Body of pancreas (tissue), 4 donors: ENCODE measurements around the gene ABI1.

Source experiments
- CTCF ChIP-seq, 7 experiments: fragments of 450-650 bp in 4 of 7; fragments of 200-600 bp in 3 of 7; sonication (generic) in 3 of 7; IDR thresholded peaks; one replicate each; pipeline ENCODE4 v1.5.1; 2016 to 2019; ENCODE audit warnings: antibody characterized with exemption in 7 of 7
- POLR2A ChIP-seq, 3 donors: fragments of 450-650 bp; IDR thresholded peaks; one replicate each; pipeline ENCODE4 v1.6.1; 2016; ENCODE audit warnings: antibody characterized with exemption in 3 of 3, mild to moderate bottlenecking in 2 of 3

GRCh38 chr10:26700884-26701630 is 159.7 kb downstream of the ABI1 start:
- no peak for TF ChIP-seq CTCF (IDR thresholded peaks at IDR 0.05)
- no peak for TF ChIP-seq POLR2A (IDR thresholded peaks at IDR 0.05)
